Daoy (cell line): ENCODE measurements around the gene RHCG. TPM values are rescaled to one million over a fixed set of nuclear protein-coding genes. Genes with fewer than 3 reads are reported as not detected.

Experiments used
- DNase-seq: peaks from one replicate; pipeline ENCODE4 v3.0.0-alpha.2; 2015; ENCODE audit warnings: low read depth
- total RNA-seq: library from RNA; depleted of rRNA; stranded (reverse); fragments of >200 nt; shearing (Covaris generic); gene quantifications from 2 replicates; pipeline ENCODE4 v1.2.3, GENCODE V29; 2014; rRNA removed

RHCG gene
- total RNA-seq, 1 experiment from 2014 or later = not detected

DNA sequence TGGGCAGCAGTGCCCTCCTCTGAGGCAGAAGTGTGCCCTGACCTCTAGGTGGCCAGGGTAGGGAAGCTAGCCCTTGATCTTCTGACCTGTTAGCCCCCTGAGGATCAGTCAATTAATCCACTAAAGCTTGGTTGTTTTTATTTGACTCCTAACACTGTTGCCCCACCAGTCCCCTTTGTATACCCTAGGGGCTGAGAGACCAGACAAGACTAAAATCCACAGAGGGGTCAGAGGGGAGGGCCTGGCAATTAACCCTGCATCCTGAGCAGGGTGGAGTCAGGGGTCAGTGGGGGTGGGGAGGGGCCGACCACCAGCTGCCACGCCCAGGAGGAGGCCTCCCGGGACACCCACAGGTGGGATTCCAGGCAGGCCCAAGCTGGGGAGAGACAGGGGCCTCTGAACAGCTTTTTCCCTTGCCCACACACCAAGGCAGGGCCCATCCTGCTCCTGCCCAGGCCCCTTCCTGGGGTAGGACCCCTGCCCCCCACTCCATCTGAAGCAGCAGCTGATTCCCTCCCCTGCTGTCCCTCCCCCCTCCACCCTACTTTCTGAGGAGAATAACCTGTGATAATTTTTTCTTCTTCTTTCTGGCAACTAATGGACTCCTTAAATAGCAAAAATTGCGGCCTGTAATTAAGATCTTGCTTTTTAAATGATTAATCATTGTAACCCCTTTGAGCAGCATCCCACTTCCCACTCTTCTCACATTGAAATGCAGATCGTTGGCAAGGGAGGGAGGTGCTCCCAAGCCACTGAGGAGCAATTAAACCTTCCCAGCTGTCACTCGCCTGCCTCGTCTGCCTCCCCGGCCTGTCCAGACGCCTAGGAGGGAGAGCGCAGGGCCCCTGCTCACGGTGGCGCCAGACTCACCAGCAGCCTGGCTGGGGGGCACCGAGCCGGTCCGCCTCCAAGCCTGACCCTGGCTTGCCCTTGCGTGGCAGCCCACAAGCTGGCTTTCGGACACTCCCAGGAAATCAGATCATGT lies 51.9 kb downstream of the RHCG start:
- DNase-seq = no peak

DNA sequence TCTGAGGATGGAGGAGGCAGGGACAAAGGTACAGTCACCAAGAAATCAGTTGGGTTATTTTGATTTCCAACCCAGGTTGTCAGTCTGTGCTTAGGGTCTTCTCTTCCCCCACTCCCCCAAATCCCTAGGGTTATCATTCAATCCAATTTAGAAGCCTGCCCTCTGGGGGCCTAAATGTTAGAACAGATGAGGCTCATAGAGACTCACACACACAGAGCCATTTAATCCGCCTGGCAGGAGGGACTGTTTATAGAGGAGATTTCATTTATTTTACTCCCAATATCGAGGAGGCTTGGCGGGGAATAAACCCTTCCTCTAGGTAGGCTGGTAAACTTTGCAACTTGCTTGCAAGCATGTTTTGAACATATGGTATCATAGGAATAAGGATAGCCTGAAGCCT lies 52.8 kb downstream of the RHCG start:
- DNase-seq = no peak

DNA sequence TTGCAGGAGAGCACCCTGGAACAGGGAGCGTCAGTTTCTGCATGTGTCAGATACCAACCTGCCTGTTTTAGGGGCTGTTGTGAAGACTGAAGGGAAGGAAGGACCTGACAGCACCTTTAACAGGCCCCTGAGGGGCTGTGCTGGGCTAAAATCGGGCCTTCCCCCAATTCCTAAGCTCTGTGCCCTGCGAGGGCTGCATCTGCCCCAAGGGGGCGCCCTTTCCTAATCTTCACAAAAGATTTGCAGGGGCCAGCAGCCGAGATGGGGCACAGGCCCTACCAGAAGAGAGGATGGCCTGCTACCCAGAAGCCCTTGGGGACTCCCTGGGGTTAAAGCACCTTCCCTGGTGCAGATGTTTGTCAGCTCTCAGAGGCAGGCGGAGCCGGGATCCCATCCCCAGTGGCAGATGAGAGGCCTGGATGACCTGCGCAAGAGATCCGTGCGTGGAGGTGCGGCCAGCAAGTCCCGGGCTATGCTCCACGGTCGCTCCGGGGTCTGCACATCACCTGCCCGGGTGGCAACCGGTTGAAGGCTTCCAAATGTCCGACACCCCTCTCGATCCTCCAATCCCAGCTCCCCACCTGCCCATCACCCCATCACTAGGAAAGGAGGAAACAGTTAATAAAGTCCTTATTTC lies 53.6 kb downstream of the RHCG start:
- DNase-seq = peak; percentile 48

DNA sequence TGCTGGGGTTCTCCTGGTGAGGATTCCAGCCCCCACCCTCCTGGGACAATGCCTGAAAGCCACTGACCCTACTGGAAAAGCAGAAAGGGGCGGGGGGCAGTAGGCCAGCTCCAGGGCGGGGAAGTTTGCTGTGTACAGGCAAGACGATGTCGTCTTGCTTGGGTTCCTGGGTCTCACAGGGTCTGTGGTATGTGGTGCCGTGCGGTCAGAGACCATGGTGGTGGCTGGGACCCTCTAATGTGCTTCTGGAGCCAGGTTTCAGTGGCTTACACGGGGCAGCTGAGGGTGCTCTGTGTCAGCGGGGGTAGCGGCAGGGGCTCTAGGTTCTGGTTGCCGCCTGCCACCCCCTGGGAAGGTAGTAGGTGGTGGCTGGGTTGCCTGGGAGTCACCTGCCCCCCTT lies 54.2 kb downstream of the RHCG start:
- DNase-seq = no peak

DNA sequence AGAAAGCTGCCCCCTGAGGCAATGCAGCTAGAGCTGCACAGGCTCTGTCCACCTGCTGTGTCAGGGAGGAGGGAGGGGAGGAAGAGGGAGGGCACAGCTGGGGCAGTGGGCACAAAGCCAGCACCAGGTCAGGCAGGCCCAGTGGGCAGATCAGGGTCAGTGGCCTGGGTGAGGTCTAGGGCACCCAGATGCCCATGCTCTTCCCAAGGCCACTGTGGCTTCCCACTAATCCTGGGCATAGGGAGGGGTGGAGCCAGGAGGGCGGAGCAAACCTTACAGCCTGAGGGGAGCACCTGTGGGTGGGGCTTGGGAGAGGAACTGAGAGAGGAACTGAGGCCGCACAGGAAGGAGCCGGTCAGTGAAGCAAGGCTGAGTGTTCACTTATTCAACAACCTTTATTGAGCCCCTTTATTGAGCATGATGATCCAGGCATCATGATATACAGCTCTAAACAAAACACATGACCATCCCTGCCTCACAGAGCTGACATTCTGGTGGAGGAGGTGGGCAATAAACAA lies 55.0 kb downstream of the RHCG start:
- no peak for DNase-seq

DNA sequence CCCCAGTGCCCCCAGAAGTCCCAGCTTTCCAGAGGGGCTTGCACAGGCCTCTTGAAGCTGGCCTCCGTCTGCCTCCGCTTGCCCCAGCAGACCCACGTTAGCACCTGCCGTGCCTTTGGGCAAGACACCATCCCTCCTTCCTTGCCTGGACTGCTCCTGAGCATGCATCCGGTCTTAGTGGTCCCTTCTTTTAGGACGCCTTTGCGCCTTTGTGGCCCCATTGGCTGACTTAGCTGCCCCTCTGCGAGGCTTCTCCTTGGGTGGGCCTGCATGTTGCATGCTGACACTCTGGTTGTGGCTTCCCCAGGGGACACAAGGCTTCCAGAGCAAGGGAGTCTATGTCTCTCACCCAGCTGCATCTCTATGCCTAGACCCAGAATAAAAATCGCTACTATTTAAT lies 56.6 kb downstream of the RHCG start:
- DNase-seq = no peak

DNA sequence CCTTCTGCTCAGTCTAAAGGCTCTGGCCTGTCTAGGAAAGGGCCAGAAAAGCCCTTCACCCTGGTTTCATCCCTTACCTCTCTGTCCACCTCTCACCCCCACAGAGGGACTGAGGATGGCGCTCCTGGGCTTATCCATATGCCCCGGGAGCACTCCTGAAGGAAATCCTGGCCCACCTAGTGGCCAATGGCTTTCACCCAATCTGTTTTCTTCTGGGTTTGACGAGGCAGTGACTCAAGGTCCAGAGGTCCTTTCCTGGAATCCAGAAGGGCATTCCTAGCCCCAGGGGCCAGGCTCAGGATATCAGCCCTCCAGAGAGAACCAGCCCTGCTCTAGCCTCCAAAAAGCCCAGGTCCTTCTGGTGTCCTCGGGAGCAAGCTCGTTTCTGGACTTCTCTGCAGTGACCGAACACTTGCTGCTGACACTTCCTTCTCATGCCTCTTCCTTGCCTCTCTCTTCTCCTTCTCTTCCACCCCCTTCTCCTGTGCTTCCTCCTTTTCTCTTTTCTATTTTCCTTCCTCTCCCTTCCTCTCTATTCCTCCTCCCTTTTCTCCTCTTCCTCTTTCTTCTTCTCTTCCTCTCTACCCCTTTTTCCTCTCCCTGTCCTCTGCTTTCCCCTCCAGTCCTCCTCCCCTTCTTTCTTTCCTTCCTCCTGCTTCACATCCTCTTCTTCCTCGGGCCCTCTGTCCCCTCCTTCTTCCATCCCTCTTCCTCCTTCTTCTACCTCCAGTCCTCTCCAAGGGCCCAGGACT lies 59.6 kb downstream of the RHCG start:
- no peak for DNase-seq

DNA sequence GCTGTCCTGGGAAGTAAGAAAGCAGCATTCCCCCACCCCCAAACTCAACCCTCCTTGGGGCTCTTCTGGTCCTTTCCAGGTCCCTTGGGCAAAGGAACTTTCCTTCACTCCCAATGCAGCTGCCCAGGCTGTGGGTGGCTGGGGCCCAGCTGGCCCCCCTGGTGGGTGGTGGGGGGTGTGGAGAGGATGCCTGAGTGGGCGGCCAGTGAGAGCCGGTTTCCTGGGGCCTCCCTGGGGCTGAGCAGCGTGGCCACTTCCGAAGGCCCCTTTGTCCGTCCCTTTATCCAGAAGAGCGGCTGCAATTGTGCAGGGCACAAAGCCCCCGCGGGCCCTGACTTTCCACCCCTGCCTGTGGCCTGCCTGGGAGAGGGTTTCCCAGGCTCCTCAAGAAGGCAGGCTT lies 61.0 kb downstream of the RHCG start:
- DNase-seq = no peak

DNA sequence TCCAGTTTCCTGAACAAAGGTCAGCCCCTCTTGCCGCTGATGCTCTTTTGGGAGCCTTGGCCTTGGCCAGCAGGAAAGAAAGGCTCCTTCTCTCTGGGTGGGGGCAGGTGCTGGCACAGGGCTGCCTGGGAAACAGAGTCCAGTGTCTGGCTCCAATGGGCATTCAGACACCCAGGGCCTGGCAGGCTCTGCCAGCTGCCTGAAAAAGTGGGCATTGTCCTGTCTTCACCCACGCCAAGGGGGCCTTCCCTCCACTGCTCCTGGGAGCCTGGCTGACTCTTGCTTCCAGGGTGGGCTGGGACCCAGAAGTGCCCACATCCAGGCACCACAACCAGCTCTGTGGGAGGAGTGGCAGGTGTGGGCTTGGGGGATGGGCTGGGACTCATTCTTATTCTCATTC lies 62.7 kb downstream of the RHCG start:
- no peak for DNase-seq

DNA sequence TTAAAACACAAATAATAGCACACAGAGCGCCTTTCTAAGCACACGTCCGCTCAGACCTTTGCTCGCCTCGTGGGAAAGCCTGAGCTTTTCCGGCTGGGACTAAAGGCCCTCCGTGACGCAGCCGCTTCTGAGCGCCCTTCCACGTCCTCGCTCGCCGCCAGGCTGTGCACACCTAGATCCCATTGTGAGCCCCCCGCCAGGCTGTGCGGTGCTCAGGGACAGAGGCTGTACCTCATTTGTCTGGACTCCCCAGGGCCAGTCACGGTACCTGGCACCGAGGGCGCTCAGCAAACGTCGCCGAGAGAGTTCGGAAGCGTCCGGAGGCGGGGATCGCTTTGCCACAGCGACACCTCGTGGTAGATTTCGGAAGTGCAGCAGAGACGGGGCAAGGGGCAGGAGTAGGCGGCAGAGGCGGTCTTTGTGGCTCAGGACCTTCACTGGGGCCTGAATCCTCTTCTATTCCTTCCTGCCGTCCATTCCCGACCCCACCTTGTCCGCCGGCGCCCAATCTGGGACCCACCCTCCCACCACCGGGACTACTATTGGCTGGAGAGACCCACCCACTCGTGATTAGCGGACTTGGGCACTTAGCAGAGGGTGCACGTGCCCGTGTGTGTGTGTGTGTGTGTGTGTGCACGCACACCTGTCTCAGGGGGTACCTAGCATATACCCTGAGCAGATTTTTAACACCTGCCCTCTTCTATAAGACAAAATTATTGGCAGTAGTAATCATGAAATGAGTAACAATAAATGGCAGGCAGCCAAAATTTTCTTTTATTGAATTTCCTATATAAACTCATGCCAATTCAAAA lies 65.6 kb downstream of the RHCG start:
- peak; percentile 81 for DNase-seq

DNA sequence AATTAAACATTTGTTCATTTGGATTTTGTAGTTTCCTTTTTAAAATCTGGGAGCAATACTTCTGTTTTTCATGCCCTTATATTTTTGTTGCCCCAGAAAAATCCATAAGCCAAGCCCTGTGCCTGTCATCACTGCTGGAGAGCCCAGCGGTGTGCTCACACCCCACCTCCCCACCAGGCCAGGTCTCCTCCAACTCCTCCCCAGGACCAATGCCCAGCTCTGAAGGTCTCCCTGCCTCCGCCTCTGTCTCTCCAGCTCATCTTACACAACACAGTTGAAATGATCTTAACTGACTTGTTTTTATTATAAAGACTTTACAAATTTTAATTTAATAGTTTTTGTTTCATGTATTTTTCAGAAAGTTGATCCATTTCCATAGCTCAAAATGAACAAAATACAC lies 66.4 kb downstream of the RHCG start:
- no peak for DNase-seq

DNA sequence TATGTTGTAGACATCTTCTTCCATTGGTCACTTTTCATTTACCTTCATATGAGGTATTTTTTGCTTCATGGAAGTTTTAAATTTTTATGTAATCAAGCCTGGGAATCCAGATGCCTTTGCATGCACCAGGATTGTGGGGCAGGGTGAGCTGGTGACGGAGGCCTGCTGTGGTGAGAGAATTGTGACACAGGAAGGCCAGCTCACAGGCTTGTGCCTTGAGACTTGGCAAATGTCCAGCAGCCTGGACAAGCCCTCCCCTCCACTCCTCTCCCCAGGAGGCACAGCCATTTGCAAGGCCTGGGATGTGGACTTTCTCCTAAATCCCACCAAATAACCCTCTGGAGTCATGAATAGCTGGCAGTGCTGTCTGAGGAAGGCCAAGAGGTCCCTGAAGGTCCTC lies 67.4 kb downstream of the RHCG start:
- DNase-seq = peak; percentile 47

DNA sequence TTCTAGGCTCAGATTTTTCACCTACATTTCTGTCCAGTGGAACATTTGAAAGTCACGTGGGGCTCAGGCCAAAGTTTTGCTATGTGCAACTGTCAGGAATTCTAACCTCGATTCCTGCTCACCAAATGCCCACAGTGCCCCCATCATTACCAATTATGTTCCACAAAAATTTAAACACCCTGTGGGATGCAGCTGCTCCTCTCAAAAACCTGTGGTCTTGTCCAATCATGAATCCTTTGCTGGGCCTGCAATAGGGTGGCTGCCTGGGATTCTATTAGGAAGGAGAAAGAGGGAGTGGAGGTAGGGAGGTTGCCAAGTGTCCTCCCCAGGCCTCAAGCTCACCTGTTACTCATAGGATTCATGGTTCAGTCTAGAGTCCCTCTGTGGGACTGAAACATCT lies 68.1 kb downstream of the RHCG start:
- no peak for DNase-seq

DNA sequence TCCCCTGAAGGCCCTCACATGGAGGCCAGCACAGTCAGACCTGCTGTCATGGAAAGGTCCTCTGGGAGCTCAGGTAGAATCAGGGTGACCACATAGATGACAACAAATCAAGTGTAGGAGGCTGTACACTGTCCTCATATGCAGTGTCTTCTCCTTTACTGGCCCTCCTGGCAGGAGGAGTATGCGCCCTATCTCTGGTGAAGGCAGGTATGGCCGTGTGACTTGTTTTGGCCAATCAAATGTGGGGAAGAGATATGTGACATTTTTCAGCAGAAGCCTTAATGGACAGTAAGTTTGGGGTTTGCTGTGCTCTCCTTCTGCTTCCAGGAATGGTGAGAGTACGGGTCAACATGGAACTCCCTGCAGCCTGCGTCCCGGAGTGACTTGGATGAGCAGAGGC lies 69.9 kb downstream of the RHCG start:
- DNase-seq = no peak

DNA sequence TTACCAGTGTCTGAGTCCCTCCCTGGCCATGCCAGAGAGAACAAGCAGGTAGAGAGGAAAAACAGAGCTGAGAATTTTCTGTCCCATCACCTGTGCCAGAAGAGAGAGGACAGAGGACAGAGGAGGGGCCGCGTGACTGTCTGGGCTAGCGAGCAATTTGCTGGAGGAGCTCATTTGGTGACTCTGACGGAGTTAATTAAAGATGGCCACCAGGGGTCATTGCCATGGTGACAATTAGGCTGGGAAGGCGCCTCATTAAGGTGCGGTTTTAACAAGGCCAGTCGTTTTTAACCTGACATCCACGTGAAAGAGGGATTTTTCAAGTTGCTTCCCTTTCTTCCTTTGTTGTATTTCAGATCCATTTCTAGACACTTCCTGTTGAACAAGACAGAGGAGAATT lies 72.4 kb downstream of the RHCG start:
- DNase-seq = no peak

Other genes with a start within 250 kb of the RHCG start
- gene POLG, start 161.8 kb downstream of the RHCG start, total RNA-seq = 30.9 and 35.0 TPM in 2 replicates
- gene TICRR, start 78.9 kb upstream of the RHCG start, total RNA-seq = 7.0 and 10.0 TPM in 2 replicates
- 3.2 and 3.6 TPM in 2 replicates for gene KIF7, start 158.9 kb upstream of the RHCG start, total RNA-seq
- 0.29 TPM in 1 of 2 replicates, not detected in the other for gene PLIN1, start 182.8 kb upstream of the RHCG start, total RNA-seq
- 3.7 and 4.3 TPM in 2 replicates for gene PEX11A, start 194.2 kb upstream of the RHCG start, total RNA-seq
- gene WDR93, start 194.2 kb upstream of the RHCG start, total RNA-seq = 0.06 TPM in 1 of 2 replicates, not detected in the other